HG03196 (cell line): Measurements from ENCODE around the gene CCNC.
A peak's percentile ranks its signal among the peaks of the same experiment; 100 is the strongest.

Experiments used
- ATAC-seq: cut with Tn5 transposase; IDR thresholded peaks from one replicate; pipeline ENCODE4 v1.9.1; 2021; ENCODE audit not compliant: unreplicated experiment

The CCNC gene

DNA sequence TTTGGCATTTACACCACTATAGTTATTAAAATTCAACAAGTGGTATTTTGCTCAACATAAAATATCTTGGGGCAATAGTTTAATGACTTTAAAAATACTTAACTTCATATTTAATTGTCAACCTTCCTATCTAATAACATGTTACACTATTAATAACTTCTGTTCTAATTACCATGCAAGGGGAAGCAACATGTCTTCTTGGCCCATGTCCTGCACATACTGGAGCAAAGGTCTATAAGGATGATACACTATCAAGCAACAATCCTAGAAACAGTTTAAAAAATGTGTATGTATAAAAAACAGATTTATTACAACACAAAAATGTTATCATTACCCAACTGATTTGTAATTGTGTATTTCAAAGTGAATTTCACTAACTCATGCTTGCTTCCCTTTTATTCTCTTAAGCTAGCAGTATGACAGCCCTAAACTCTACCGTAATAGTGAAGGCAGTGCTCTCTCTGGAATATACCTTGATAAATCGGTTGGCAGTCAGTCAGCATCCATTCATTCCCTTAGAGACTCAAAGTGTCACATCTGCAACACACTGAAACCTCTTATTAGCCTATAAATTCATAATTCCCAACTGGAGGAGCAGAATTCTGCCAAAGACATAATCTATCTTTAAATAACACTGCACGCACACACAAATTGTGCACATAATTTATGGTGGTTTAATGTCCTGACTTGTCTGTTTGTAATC lies 18.3 kb downstream of the CCNC start:
- ATAC-seq = no peak

- no peak for ATAC-seq
Measured at GRCh38 chr6:99548706-99549105, 19.8 kb downstream of the CCNC start.

DNA sequence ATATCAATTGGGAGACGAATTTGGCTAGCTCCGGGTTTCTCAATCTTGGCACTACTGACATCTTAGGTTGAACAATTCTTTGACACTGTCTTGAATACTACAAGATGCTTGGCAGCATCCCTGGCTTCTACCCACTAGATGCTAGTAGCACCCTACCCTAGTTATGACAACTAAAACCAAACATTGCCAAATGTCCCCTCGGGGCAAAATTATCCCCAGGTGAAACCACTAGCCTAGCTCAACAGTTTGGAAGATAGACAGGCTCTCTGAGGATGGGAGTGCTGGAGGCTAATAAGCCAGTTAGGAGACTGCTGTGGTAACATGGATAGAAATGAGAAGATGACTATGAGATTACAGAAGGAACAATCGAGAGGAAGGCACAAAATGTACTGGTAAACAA lies 20.9 kb downstream of the CCNC start:
- ATAC-seq = no peak

DNA sequence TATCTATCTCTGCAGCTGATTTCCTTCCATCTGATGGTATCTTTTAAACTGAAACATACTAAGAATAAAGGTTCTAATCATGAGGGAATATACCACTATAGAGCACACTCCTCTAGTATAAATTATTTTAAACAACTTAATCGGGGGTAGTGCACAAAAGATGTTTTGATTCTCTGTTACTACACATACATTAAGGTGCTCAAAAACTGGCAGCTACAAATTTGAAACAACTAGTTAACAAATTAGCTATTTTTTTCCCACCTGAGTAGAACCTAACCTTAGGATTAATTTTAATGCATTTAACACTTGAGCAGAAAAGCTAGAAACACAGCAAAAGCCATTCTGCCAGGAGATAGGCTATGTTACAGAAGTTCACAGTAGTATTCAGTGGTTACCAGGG lies 23.0 kb downstream of the CCNC start:
- ATAC-seq = no peak

DNA sequence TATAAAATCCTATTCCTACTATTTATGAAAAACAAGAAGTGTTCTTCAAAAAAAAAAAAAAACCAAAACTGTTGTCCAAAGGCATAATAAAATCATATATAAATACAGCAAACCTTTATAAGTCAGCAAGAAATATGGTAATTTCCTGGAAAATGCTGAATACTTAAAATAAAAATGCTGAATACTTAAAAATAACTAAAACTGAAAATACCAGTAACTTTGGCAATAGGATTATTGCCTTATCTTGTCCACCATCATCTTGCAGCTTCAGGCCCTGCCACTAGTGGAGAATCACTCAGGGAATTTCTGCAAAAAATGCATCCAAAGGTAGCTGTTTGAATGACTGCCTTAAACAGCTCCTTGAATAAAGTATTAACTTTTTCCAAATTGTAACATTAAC lies 24.5 kb downstream of the CCNC start:
- no peak for ATAC-seq

DNA sequence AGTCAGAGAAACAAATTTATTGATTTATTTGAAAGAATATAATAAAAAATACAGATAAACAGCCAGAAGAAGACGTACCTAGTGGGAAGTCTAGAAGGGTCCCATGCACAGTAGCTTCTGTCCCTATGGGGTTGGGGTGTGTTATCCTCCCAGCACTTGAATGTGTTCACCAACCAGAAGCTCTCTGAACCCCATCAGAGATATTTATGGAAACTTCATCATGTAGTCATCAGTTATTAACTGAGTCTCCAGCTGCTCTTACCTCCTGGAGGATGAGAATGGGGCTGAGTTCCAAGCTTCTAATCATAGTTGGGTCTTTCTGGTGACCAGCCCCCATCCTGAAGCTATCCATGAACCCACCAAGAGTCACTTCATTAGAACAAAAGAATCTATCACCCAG lies 37.8 kb downstream of the CCNC start:
- ATAC-seq = no peak

GRCh38 chr6:99522531-99522930 lies 45.9 kb downstream of the CCNC start:
- no peak for ATAC-seq

DNA sequence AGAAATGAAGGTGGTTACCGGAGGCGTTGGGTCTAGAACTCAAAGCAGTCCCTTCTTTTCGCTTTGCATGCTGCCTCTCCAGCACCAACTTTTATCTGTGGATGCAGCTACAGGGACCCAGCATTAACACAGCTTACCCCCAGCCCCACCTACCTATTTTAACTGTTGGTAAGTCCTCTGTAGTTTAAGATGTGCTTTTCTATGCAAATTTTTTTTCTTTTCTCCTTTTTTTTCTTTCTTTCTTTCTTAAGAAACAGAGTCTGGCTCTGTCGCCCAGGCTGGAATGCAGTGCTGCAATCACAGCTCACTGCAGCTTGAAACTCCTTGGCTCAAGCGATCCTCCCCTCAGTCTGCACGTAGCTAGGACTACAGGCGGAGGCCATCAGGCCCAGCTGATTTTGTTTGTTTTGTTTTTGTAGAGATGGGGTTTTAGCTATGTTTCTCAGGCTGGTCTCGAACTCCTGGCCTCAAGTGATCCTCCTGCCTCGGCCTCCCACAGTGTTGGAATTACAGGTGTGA lies 46.8 kb downstream of the CCNC start:
- ATAC-seq = peak; percentile 31

GRCh38 chr6:99520855-99521632 lies 47.4 kb downstream of the CCNC start:
- peak; percentile 98 for ATAC-seq

DNA sequence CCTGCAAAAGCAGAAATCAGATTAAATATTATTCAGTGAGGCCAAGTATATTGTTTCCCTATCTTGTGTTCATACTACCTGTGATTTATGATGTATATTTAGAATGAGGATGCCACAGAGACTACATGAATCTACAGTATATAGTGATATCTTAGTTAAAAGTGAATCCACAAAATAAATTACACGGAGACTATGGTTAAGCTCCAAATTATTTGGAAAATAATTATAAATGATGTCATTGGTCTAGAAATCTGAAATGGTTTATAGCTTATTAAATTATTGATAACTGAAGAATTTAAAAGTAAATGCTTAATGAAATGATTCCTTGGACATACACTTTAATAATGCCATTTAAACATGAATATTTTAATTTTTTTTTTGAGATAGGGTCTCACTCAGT lies 49.0 kb downstream of the CCNC start:
- no peak for ATAC-seq

GRCh38 chr6:99514089-99514488 lies 54.4 kb downstream of the CCNC start:
- ATAC-seq = no peak

DNA sequence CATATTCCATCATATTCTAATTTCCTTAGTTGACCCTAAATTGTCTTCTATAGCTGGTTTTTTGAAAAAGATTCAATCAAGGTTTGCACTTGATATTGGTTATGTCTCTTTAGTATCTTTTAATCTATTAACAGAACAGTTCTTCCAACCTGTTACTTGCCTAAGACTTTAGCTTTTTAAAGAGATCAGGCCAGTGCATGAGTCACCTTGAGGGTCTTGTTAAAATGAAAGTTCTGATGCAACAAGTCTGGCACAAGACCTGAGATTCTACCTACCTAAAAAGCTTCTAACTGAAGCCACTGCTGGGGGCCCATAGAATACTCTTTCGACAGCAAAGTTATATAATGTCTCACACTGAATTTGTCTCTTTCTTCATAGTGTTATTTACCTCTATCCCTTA lies 56.4 kb downstream of the CCNC start:
- no peak for ATAC-seq

DNA sequence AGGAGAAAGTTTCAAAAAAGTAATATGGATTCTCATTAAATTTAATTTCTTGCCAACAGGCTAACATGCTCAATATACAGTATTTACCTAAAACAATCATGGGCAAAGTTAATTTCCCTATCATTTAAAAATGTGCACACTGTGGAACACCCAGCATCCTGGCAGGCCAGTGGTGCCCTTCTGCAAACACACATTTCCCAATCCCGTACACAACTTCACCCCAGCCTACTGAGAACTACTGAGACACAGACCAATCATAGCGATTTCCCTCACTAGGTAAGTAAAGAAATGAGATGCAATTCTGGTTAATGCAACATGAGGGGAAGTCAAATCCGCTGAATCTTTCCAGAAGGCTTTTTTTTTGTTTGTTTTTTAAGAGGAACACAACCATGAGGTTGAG lies 60.8 kb downstream of the CCNC start:
- no peak for ATAC-seq

DNA sequence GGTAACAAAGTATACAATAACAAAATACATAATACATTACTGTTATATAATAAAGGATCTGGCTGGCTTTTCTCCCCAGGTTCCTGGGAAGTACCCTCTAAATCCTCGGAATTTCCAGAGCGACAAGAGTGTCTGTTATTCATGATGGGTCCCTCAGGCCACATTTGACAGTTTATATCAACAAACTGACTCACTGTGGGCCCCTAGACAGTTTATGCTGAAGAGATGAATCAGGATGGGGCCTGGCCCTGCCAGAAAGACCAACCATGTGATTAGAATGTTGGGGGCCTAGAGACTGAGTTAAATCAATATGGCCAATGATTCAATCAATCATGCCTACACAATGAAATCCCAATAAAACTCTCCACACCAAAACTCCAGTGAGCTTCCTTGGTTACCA lies 66.7 kb downstream of the CCNC start:
- no peak for ATAC-seq

DNA sequence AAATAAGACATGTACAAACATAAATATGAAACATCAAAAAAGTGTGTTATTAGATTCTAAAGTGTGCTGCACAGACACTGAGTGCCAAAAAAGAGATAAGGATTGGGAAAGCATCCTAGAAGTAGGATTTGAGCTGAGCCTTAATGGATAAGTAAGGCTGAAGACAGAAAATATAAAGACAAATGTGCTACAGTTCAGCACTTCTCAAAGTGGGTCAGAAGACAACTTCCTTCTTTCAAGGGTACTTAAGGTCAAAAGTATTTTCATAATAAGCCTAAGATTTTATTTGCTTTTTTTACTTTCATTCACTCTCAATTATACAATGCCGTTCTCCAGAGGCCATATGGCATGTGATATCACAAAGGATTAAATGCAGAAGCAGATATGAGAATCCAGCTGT lies 70.0 kb downstream of the CCNC start:
- no peak for ATAC-seq

DNA sequence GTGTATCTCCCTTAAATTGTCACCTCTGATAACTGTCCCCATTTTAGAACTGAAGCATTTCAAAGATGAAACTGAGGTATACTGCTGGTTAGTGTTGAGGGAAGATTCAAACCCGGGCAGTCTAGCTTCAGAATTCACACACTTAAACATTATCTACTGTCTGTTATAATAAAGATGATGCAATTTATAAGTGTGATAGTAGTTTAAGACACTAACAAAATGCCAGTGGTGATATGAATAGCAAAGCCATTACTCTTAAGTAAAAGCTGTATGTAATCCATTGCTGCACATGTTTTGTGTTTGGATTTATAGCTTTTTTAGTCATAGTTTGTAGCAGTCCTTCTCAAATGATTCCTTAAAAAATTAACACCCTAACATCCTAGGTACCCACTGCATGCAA lies 73.0 kb downstream of the CCNC start:
- ATAC-seq = no peak
